GM13976 (cell line): ENCODE data around the gene TMED8.
"Not testable (repeated sequence)": the region's sequence is repeated elsewhere in the genome, so short reads cannot be mapped to it uniquely, and the experiment has no call there.

ENCODE experiments used
- DNase-seq: peaks from one replicate; pipeline ENCODE4 v3.0.0; 2012; ENCODE audit warnings: low spot score
- in situ Hi-C: fragments of 300-500 bp; cut with MboI; formaldehyde crosslinking; loops from one replicate; pipeline ENCODE4 v1.12.0; 2022; ENCODE audit warnings: low sequenced_read_pairs, mixed read lengths, inconsistent platforms; ENCODE audit not compliant: unreplicated experiment
- TF ChIP-seq, protein P1 (sequence below): IDR thresholded peaks from 2 replicates; pipeline ENCODE4 v1.5.1; 2012; ENCODE audit warnings: borderline replicate concordance, mild to moderate bottlenecking; ENCODE audit not compliant: insufficient read depth; ENCODE audit errors: extremely low read depth, missing control alignments, control extremely low read depth

TMED8 gene, protein sequence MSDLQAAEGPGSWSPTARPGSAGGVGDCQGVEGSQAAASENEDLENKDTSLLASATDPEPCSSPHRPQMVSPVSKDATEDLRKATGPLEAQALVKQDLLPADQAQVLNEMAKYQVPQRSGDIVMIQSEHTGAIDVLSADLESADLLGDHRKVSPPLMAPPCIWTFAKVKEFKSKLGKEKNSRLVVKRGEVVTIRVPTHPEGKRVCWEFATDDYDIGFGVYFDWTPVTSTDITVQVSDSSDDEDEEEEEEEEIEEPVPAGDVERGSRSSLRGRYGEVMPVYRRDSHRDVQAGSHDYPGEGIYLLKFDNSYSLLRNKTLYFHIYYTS

DNA sequence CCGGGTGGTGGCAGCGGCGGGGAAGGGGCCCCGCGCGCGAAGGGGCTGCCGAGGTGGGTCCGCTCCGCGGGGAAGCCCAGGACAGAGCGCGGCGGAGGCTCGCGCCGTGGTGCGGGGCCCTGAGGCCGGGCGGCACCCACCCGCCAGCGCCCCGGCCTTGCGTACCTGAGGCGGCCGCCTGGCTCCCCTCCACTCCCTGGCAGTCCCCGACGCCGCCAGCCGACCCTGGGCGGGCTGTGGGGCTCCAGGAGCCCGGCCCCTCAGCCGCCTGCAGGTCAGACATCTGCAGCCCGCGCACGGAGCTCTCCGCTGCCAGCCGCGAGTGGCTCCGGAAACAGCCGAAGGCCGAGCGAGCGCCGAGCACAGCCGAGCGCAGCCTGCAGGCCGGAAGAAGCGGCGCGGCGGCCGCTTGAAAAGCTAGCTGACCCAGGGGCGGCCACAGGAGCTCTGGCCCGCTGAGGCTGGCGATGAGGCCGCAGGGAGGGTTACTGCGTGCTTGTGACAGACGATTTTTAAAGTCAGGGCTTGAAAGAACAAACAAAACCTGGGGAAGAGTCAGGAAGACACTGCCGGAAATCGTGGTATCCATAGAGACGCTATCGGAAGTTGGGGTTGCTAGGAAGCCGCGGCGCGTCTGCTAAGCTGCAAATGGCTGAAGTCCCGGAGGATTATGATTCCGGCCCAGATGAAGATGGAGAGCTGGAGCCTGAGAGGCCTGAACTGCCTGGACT, at the start of gene TMED8, which contains the start of gene SAMD15:
TMED8 (minus strand) TSS at position 324 of the 731 bp plus-strand sequence; CDS start at position 283, 41 bp downstream.
SAMD15 (plus strand) TSS at position 609 of the 731 bp plus-strand sequence; CDS start at position 649, 40 bp downstream.
- DNase-seq, result peak; percentile 96
- TF ChIP-seq, protein P1, sequence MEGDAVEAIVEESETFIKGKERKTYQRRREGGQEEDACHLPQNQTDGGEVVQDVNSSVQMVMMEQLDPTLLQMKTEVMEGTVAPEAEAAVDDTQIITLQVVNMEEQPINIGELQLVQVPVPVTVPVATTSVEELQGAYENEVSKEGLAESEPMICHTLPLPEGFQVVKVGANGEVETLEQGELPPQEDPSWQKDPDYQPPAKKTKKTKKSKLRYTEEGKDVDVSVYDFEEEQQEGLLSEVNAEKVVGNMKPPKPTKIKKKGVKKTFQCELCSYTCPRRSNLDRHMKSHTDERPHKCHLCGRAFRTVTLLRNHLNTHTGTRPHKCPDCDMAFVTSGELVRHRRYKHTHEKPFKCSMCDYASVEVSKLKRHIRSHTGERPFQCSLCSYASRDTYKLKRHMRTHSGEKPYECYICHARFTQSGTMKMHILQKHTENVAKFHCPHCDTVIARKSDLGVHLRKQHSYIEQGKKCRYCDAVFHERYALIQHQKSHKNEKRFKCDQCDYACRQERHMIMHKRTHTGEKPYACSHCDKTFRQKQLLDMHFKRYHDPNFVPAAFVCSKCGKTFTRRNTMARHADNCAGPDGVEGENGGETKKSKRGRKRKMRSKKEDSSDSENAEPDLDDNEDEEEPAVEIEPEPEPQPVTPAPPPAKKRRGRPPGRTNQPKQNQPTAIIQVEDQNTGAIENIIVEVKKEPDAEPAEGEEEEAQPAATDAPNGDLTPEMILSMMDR, result no peak
- in situ Hi-C loops, result no loop called here

DNA sequence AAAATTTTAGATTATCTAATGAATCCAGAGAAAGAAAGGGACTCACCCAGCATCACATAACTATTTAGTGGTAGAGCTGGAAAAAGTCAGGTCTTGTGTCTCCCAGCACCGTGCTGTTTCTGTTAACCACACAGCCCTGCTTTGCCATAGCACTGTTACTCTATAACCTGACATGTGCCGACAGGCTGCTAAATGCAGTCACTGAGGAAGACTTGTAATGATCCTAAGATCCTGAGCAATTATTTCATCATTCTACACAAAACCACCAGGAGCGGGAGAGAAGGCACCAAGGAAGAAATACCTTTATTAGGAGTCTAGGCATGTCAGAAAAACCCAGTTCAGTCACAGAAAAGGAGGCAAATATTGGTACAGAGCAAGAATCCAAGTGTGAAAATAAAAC, 49.5 kb upstream of the TMED8 start:
- in situ Hi-C loops, result no loop called here
- DNase-seq, result no peak
- TF ChIP-seq, protein P1, result no peak

DNA sequence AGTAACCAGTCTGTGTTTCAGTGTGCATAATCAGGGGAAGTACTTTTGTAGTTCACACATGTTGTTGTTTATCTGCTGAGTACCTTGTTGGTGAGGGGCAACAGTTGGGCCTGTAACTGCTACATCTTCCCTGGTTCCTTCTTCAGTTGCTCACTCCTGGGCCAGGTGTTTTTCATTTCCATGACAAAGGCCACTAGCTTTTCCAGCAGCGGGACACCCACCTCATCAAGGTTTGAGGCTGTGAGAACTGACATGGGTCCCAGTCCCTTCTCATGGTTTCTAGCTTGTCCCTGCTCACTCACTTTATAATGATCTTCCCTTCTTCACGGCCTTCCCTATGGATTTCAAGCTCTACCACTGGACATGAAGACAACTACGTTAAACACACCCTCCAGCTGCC, 48.0 kb upstream of the TMED8 start:
- in situ Hi-C loops, result no loop called here
- TF ChIP-seq, protein P1, result no peak
- DNase-seq, result no peak

DNA sequence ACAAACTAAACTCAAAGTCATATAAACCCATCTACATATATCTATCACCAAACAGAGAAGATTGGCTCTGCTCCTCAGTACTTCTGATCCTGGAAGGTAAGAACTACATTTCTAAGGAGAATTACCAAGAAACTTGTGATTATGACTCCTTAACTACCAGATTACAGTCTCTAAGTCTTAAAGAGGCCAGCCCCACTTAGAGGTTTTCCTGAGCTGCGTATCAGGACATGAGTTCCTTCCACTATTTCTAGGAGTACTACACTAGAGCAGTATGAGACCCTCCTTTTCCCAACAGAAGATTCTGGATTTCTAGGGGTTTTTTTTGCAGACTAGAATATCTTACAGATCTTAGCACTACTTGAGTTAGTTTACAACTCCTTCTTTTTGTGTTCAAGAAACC, 46.5 kb upstream of the TMED8 start, which contains the start of gene NOXRED1:
NOXRED1 (minus strand) TSS at position 101 of the 400 bp plus-strand sequence. CDS start 634 bp downstream, outside the sequence.
- TF ChIP-seq, protein P1, result no peak
- no peak for DNase-seq
- in situ Hi-C loops, result no loop called here

DNA sequence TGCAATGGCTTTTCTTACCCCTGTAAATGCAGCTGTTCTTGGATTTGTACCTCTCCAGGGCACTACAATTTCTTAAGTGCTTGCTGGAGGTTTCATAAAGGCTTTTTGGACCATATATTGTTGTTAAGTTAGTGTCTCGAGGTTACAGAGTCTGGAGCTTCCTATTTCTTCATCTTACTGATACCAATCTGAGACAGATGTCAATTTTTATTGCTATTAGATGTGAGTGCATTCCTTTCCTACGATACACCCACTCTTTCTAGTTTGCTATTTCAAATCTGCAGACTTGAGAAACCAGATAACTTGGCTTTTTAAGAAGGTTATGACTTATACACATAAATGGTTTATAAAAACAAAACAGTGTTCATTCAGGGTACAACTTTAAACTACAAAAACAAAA, 44.3 kb upstream of the TMED8 start:
- no peak for DNase-seq

DNA sequence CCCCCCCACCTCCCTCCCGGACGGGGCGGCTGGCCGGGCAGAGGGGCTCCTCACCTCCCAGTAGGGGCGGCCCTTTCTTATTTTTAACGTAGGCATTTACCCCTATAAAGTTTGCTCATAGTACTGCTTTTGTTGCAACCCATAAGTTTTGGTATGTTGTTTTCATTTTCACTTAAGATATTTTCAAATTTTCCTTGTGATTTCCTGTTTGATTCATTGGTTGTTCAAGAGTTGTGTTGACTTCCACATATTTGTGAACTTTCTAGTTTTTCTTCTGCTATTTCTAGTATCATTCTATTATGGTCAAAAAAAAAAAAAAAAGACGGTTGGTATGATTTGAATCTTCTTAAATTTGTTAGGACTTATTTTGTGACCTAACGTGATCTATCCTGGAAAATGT, 39.9 kb upstream of the TMED8 start:
- in situ Hi-C loops, result no loop called here
- DNase-seq, result no peak
- TF ChIP-seq, protein P1, result no peak

More for the DNA sequence above, 44.3 kb upstream of the TMED8 start:
- in situ Hi-C loops, result no loop called here
- TF ChIP-seq, protein P1, result no peak

DNA sequence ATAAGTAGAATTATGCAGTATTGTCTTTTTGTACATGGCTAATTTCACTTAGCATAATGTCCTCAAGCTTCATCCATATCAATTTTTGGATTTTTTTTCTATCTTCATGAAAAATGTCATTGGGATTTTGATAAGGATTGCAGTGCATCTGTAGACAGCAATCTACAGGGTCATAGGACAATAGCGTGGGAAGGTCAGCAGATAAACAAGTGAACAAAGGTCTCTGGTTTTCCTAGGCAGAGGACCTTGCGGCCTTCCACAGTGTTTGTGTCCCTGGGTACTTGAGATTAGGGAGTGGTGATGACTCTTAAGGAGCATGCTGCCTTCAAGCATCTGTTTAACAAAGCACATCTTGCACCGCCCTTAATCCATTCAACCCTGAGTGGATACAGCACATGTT, 39.2 kb upstream of the TMED8 start:
- DNase-seq, in situ Hi-C loops: not testable (repeated sequence)

DNA sequence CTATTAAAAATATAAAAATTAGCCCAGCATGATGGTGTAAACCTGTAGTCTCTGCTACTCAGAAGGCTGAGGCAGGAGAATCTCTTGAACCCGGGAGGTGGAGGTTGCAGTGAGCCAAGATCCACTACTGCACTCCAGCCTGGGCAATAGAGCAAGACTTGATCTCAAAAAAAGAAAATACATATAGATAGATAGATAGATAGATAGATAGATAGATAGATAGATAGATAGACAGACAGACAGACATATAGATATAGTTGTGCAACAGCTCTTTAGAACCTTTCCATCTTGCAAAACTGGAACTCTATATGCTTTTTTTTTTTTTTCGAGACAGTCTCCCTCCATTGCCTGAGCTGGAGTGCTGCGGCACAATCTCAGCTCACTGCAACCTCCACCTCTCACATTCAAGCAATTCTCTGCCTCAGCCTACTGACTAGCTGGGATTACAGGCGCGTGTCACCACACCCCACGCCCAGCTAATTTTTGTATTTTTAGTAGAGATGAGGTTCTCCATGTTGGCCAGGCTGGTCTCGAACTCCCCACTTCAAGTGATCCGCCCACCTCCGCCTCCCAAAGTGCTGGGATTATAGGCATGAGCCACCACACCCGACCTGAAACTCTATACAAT, 38.6 kb upstream of the TMED8 start:
- in situ Hi-C loops, DNase-seq: not testable (repeated sequence)
